OCI-LY1 (cell line): ENCODE results near the gene HIVEP2.

Experiments
- CTCF ChIP-seq: fragments of 200-600 bp; sonication (generic), shearing (Covaris generic); IDR thresholded peaks from 2 replicates; pipeline ENCODE4 v1.5.1; 2017; ENCODE audit warnings: mild to moderate bottlenecking, antibody characterized with exemption, low read length, moderate library complexity, mixed read lengths
- EZH2 ChIP-seq: fragments of 200-600 bp; sonication (generic), shearing (Covaris generic); IDR thresholded peaks from 2 replicates; pipeline ENCODE4 v1.8.0; 2017; ENCODE audit warnings: borderline replicate concordance, mixed run types, mild to moderate bottlenecking, antibody characterized with exemption, low read length, moderate library complexity, mixed read lengths

GRCh38 chr6:142914937-142915697, 29.9 kb downstream of the HIVEP2 start:
- TF ChIP-seq EZH2: no peak
- no peak for TF ChIP-seq CTCF
